Inferior parietal cortex (tissue), 1 donor: Measurements from ENCODE around the gene AGO1.
"Not testable (repeated sequence)": the region's sequence is repeated elsewhere in the genome, so short reads cannot be mapped to it uniquely, and the experiment has no call there.

Experiments
- DNase-seq: peaks from one replicate; pipeline ENCODE4 v3.0.0-alpha.2; 2016; ENCODE audit errors: extremely low spot score

Gene AGO1

GRCh38 chr1:35869245-35869950, 13.6 kb upstream of the AGO1 start:
- DNase-seq, result not testable (repeated sequence)

- DNase-seq, result no peak
Measured at GRCh38 chr1:35870651-35871309, 12.2 kb upstream of the AGO1 start.

GRCh38 chr1:35873243-35873750, 9.7 kb upstream of the AGO1 start:
- no peak for DNase-seq

GRCh38 chr1:35874115-35874514, 8.9 kb upstream of the AGO1 start:
- not testable (repeated sequence) for DNase-seq

- DNase-seq, result no peak
Measured at GRCh38 chr1:35876988-35877387, 6.0 kb upstream of the AGO1 start.

GRCh38 chr1:35881850-35882273, 1.1 kb upstream of the AGO1 start:
- no peak for DNase-seq

- DNase-seq, result no peak
Measured at GRCh38 chr1:35882586-35882944, 444 bp upstream of the AGO1 start.

GRCh38 chr1:35883635-35884101, 659 bp downstream of the AGO1 start:
- DNase-seq, result no peak

GRCh38 chr1:35884934-35885333, 1.9 kb downstream of the AGO1 start:
- no peak for DNase-seq

GRCh38 chr1:35885961-35886558, 3.1 kb downstream of the AGO1 start:
- no peak for DNase-seq

GRCh38 chr1:35886577-35887431, 3.8 kb downstream of the AGO1 start:
- DNase-seq, result no peak

GRCh38 chr1:35887508-35887907, 4.5 kb downstream of the AGO1 start:
- DNase-seq, result no peak

- no peak for DNase-seq
Measured at GRCh38 chr1:35888255-35888654, 5.2 kb downstream of the AGO1 start.

GRCh38 chr1:35888981-35889380, 6.0 kb downstream of the AGO1 start:
- DNase-seq, result not testable (repeated sequence)

GRCh38 chr1:35893051-35893879, 10.3 kb downstream of the AGO1 start:
- no peak for DNase-seq

GRCh38 chr1:35894183-35894582, 11.2 kb downstream of the AGO1 start:
- DNase-seq, result no peak

- DNase-seq, result no peak
Measured at GRCh38 chr1:35894656-35895055, 11.6 kb downstream of the AGO1 start.

GRCh38 chr1:35899941-35900340, 16.9 kb downstream of the AGO1 start:
- DNase-seq, result no peak

GRCh38 chr1:35901235-35901634, 18.2 kb downstream of the AGO1 start:
- DNase-seq, result no peak

- no peak for DNase-seq
Measured at GRCh38 chr1:35902671-35903070, 19.7 kb downstream of the AGO1 start.

GRCh38 chr1:35914717-35915116, 31.7 kb downstream of the AGO1 start:
- DNase-seq, result no peak
